Esophagus (tissue), 2 donors: ENCODE results near the gene SLC29A4. TPM values are rescaled to one million over a fixed set of nuclear protein-coding genes. Genes with fewer than 3 reads are reported as not detected.
"Not testable (repeated sequence)": the region's sequence is repeated elsewhere in the genome, so short reads cannot be mapped to it uniquely, and the experiment has no call there.

Experiments
- H3K27ac ChIP-seq, 2 donors: one replicate each; pipeline ENCODE4 v1.5.1; 2013; ENCODE audit warnings: low read depth in 2 of 2, mild to moderate bottlenecking in 2 of 2, inconsistent platforms in 1 of 2, low read length in 1 of 2, moderate library complexity in 1 of 2
- H3K27me3 ChIP-seq, 2 donors: one replicate each; pipeline ENCODE4 v1.6.1; 2013; ENCODE audit warnings: low read length in 2 of 2, control low read depth in 1 of 2, mild to moderate bottlenecking in 1 of 2; ENCODE audit not compliant: insufficient read depth in 2 of 2, control insufficient read depth in 1 of 2
- H3K36me3 ChIP-seq, 2 donors: one replicate each; pipeline ENCODE4 v1.6.1; 2013; ENCODE audit warnings: low read length in 1 of 2; ENCODE audit not compliant: control insufficient read depth in 2 of 2, insufficient read depth in 2 of 2
- H3K4me1 ChIP-seq, 2 donors: one replicate each; pipeline ENCODE4 v1.6.1; 2013; ENCODE audit warnings: low read length in 1 of 2; ENCODE audit not compliant: control insufficient read depth in 2 of 2, insufficient read depth in 2 of 2
- H3K4me3 ChIP-seq, 2 donors: one replicate each; pipeline ENCODE4 v1.5.1; 2013; ENCODE audit warnings: low read length in 2 of 2, mild to moderate bottlenecking in 2 of 2, low read depth in 1 of 2, moderate library complexity in 1 of 2
- H3K9me3 ChIP-seq, 2 donors: one replicate each; pipeline ENCODE4 v1.6.1; 2013; ENCODE audit warnings: mild to moderate bottlenecking in 2 of 2, low read depth in 1 of 2, low read length in 1 of 2, moderate library complexity in 1 of 2; ENCODE audit not compliant: control insufficient read depth in 2 of 2, insufficient read depth in 1 of 2
- WGBS, 2 donors: extraction: QIAGEN DNeasy Blood & Tissue Kit; methylation state at CpG; one replicate each; pipeline ENCODE4 v1.1.7; 2013; 5-methylcytosine and 5-hydroxymethylcytosine counted together
- polyA plus RNA-seq, 2 donors: library from polyadenylated mRNA; stranded (reverse); fragments of 200-250 nt; gene quantifications; one replicate each; pipeline ENCODE4 v1.2.3, GENCODE V29; 2013
- donor health status: healthy with polysubstance abuse.
- donor health status: Bipolar disorder and iron deficiency.

SLC29A4 gene
- polyA plus RNA-seq, 2 donors, result 0.49 to 0.72 TPM

DNA sequence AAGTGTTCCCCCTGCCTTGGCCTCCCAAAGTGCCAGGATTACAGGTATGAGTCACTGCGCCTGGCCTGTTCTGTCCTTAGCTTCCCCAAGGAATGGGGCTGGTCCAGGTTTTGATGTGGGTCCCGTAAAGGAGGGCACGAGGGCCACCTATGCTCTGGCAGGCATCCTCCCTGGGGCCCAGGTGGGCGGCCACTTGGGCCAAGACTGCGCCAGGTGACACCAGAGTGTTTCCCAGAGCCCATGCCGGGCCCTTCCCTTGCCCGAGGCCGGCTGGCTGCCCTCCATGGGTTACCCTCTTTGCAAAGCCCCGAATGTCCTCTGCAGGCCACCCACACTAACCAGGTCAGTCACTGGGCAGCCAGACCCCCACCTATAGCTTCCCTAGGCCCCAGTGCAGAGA, 22.3 kb downstream of the SLC29A4 start:
- H3K4me3 ChIP-seq, H3K27ac ChIP-seq, H3K9me3 ChIP-seq, H3K4me1 ChIP-seq, H3K27me3 ChIP-seq: not testable (repeated sequence)
- WGBS, 2 donors, result 73 to 74% methylated on average over 9 of the region's 9 CpGs
- peaks cover 6 to 16% of the 10 kb centered on the region in 2 donors for H3K36me3 ChIP-seq

- H3K27me3 ChIP-seq, H3K4me3 ChIP-seq, H3K9me3 ChIP-seq, H3K4me1 ChIP-seq, H3K27ac ChIP-seq: not testable (repeated sequence)
- WGBS, 2 donors, result 90% methylated on average over 35 to 39 of the region's 39 CpGs
- peaks cover 12 to 23% of the 10 kb centered on the region in 2 donors for H3K36me3 ChIP-seq
Measured at GRCh38 chr7:5307221-5308142, 24.7 kb downstream of the SLC29A4 start.

GRCh38 chr7:5309146-5309545, 26.4 kb downstream of the SLC29A4 start:
- peaks cover 12 to 28% of the 10 kb centered on the region in 2 donors for H3K36me3 ChIP-seq
- no peaks in the 10 kb centered on the region for H3K9me3 ChIP-seq
- H3K27me3 ChIP-seq, result no peaks in the 10 kb centered on the region
- H3K27ac ChIP-seq, result no peak overlapping the region
- WGBS, 2 donors, result 93 to 94% methylated on average over 25 of the region's 25 CpGs
- H3K4me1 ChIP-seq, result no peaks in the 10 kb centered on the region
- H3K4me3 ChIP-seq, result no peak overlapping the region

- Histone ChIP-seq H3K36me3 (peaks cover 12 to 38% of the 10 kb centered on the region in 2 donors), H3K4me3 (no peak overlapping the region), H3K9me3 (no peaks in the 10 kb centered on the region), H3K27me3 (no peaks in the 10 kb centered on the region), H3K27ac (no peak overlapping the region), H3K4me1 (no peaks in the 10 kb centered on the region)
- WGBS, 2 donors, result 93 to 95% methylated on average over 14 to 16 of the region's 16 CpGs
Measured at GRCh38 chr7:5310822-5311405, 28.2 kb downstream of the SLC29A4 start.

DNA sequence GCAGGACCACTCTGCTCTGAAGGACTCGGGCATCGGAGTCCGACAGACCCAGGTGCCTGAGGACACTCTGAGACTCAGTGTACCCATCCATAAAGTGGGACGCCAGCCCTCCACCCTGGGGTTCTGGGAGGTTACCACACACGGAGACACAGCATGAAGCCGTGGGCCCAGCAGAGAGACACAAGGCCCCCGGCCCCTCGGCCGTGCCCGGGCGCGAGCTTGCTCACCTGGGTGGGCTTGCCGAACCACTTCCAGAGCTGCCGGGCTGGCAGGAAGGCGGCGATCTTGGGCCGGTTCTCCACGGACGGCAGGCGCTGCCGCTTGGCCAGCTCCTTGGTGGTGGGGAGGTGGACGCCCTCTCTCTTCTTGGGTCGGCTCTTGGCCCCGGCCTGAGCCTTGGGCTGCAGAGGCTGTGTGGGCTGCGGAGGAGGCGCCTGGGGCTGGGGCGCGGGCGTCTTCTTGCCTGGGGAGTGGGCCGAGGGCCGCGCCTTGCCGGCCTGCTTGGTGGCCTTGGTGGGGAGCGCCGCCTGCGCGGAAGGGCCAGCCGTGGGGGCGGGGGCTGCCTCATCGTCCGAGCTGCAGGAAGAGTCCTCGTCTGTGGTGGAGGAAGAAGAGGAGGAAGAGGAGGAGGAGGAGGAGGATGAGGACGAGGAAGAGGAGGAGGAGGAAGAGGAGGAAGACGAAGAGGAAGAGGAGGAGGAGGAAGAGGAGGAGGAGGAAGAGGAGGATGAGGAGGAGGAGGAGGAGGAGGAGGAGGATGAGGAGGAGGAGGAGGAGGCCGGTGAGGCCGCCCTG, 29.7 kb downstream of the SLC29A4 start:
- peaks cover 10 to 40% of the 10 kb centered on the region in 2 donors for H3K36me3 ChIP-seq
- not testable (repeated sequence) for H3K9me3 ChIP-seq, H3K27ac ChIP-seq, H3K27me3 ChIP-seq, H3K4me1 ChIP-seq, H3K4me3 ChIP-seq
- WGBS, 2 donors, result 88 to 92% methylated on average over 28 to 38 of the region's 46 CpGs

DNA sequence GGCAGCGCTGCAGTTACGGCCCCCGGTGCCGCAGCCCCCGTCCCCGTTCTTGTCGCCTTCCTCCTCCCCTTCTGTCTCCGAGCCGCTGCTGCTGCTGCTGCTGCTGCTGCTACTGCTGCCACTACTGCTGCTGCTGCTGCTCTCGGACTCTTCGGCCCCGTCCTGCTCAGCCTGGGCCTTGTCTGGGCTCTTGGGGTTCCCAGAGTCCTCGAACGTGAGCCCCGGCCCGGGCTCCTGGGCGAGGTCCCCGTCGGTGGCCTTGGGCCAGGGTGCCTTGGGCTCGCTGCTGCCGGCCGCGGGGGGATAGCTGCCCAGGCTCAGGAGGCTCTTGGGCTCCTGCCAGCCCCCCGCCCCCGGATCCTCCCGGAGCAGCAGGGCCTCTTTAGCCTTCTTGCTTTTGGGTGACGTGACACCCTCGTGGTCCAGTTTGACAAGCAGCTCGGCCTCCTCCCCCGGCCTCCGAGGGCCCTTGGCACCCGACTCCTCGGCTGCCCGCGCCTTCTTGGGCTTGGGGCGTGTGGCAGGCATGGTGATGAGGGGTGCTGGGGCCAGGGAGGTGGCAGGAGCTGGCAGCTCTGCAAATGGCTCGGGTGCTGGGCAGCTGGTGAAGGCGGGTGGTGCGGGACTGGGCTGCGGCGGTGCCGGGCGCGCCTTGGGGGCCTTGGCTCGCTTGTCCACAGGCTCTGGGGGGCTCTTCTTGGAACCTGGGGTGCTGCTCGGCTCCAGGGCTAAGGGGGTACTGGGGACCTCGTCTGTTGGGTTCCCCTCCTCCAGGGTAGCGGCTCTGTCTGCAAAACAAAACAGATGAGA, 30.5 kb downstream of the SLC29A4 start:
- H3K4me3 ChIP-seq, H3K27me3 ChIP-seq, H3K27ac ChIP-seq, H3K9me3 ChIP-seq, H3K4me1 ChIP-seq: not testable (repeated sequence)
- WGBS, 2 donors, result 73 to 79% methylated on average over 35 to 48 of the region's 48 CpGs
- H3K36me3 ChIP-seq, result peaks cover 6 to 32% of the 10 kb centered on the region in 2 donors

GRCh38 chr7:5314864-5315263, 32.1 kb downstream of the SLC29A4 start:
- H3K27me3 ChIP-seq, result no peaks in the 10 kb centered on the region
- H3K4me3 ChIP-seq, result no peak overlapping the region
- 74 to 79% methylated on average over 19 of the region's 19 CpGs for WGBS, 2 donors
- no peak overlapping the region for H3K27ac ChIP-seq
- H3K9me3 ChIP-seq, result peaks cover 0 to 4% of the 10 kb centered on the region in 2 donors
- H3K4me1 ChIP-seq, result no peaks in the 10 kb centered on the region
- H3K36me3 ChIP-seq, result peaks cover 6 to 29% of the 10 kb centered on the region in 2 donors

DNA sequence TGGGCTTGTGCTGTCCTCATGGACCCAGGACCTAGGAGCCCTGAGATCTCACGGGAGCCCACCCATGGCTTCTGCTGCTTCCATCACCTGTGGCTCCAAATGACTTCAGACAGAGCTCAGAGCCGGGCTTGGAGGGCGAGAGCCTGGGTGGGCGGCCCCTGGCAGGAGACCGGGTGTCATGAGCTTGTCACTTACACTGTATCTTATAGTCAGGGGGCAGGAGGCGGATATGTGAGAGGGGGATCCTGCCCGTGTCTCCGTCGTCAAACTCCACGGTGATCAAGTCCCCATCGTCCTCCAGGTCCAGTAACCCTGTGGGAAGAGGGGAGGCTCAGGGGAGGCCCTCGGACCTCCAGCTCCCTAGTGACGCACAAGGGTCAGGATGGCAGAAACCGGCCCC, 33.0 kb downstream of the SLC29A4 start:
- Histone ChIP-seq H3K4me1 (no peaks in the 10 kb centered on the region), H3K36me3 (peaks cover 3 to 33% of the 10 kb centered on the region in 2 donors), H3K27ac (no peak overlapping the region), H3K27me3 (no peaks in the 10 kb centered on the region), H3K9me3 (peaks cover 0 to 6% of the 10 kb centered on the region in 2 donors), H3K4me3 (no peak overlapping the region)
- WGBS, 2 donors, result 95 to 96% methylated on average over 14 of the region's 14 CpGs

- not testable (repeated sequence) for H3K9me3 ChIP-seq, H3K4me1 ChIP-seq, H3K27me3 ChIP-seq, H3K27ac ChIP-seq, H3K4me3 ChIP-seq
- H3K36me3 ChIP-seq, result peaks cover 0 to 38% of the 10 kb centered on the region in 2 donors
- WGBS, 2 donors, result 95 to 96% methylated on average over 5 of the region's 5 CpGs
Measured at GRCh38 chr7:5318613-5319012, 35.9 kb downstream of the SLC29A4 start.
